Measurements from ENCODE around the gene USH1G. TPM values are rescaled to one million over a fixed set of nuclear protein-coding genes. Genes with fewer than 3 reads are reported as not detected.
A peak's percentile ranks its signal among the peaks of the same experiment; 100 is the strongest.

Gene USH1G
- total and polyA plus RNA-seq, 2 of the 13 experiments (the other 11 are each of a cell fraction or from before 2014, with no cell fraction given): 0.04 TPM; not detected in 1

- TF ChIP-seq THAP11 (CRISPR knock-in tag; IDR thresholded peaks at IDR 0.05) (peak; percentile 47; the same call in 1 of the 2 replicates), SRF (IDR thresholded peaks at IDR 0.05; ENCODE audit: low read depth, low read length) (no peak), BCL3 (CRISPR knock-in tag; IDR thresholded peaks at IDR 0.05) (peak; percentile 45; the same call in 1 of the 2 replicates), SP5 (CRISPR knock-in tag; IDR thresholded peaks at IDR 0.05; ENCODE audit: borderline replicate concordance, low read depth) (peak; percentile 6; the same call in 1 of the 2 replicates), CTCF (CRISPR knock-in tag; IDR thresholded peaks at IDR 0.05) (peak; percentile 91), HOXD1 (CRISPR knock-in tag; IDR thresholded peaks at IDR 0.05) (peak; percentile 32; the same call in 1 of the 2 replicates), ZNF274 (CRISPR knock-in tag; IDR thresholded peaks at IDR 0.05) (peak; percentile 81; the same call in 1 of the 2 replicates), TGIF2 (CRISPR knock-in tag; IDR thresholded peaks at IDR 0.05) (0 out of 2 replicates have a peak, but pooled peaks have one; percentile 65), BCL6 (CRISPR knock-in tag; IDR thresholded peaks at IDR 0.05) (peak; percentile 49), STAG1 (CRISPR knock-in tag; IDR thresholded peaks at IDR 0.05) (peak; percentile 85), MED8 (CRISPR knock-in tag; IDR thresholded peaks at IDR 0.05; ENCODE audit: insufficient replicate concordance) (no peak), ATF4 (CRISPR knock-in tag; IDR thresholded peaks at IDR 0.05) (peak in 1 of 2 experiments; percentile 24; a peak in 1 of 4 replicates), ZNF414 (CRISPR knock-in tag; IDR thresholded peaks at IDR 0.05) (peak; percentile 73; the same call in 1 of the 2 replicates), MAX (IDR thresholded peaks at IDR 0.05) (peak; percentile 98), MXD4 (CRISPR knock-in tag; IDR thresholded peaks at IDR 0.05) (peak; percentile 38; the same call in 1 of the 2 replicates), ZNF552 (CRISPR knock-in tag; IDR thresholded peaks at IDR 0.05; ENCODE audit: borderline replicate concordance) (no peak), HNF1A (IDR thresholded peaks at IDR 0.05; ENCODE audit: low read depth) (no peak), HNF1A (CRISPR knock-in tag; IDR thresholded peaks at IDR 0.05; ENCODE audit: borderline replicate concordance) (no peak), ZNF619 (CRISPR knock-in tag; IDR thresholded peaks at IDR 0.05) (no peak), HDAC6 (IDR thresholded peaks at IDR 0.05; ENCODE audit: low read depth, low read length) (no peak), FOXC1 (CRISPR knock-in tag; IDR thresholded peaks at IDR 0.05; ENCODE audit: borderline replicate concordance) (peak; percentile 66)
These were observed 639 bp upstream of the USH1G start (continued) for GRCh38 chr17:74923538-74924249.

Data from HepG2 (cell line).